Retina (tissue), 1 donor: Measurements from ENCODE around the gene MRAP2.

Source experiments
- DNase-seq: peaks from one replicate; pipeline ENCODE4 v3.0.0-alpha.2; 2016

MRAP2 gene

GRCh38 chr6:84137051-84137375 is 103.4 kb downstream of the MRAP2 start:
- no peak for DNase-seq

GRCh38 chr6:84137989-84138575 is 104.5 kb downstream of the MRAP2 start:
- DNase-seq, result no peak

- DNase-seq, result no peak
Measured at GRCh38 chr6:84139311-84139710, 105.7 kb downstream of the MRAP2 start.
